Stomach (tissue), 9 donors: Measurements from ENCODE around the gene TRIM9. TPM values are rescaled to one million over a fixed set of nuclear protein-coding genes. Genes with fewer than 3 reads are reported as not detected.

Source experiments
- DNase-seq, 2 donors: peaks; one replicate each; pipeline versions ENCODE4 v3.0.0 to v3.0.0-alpha.2; 2013 to 2019
- H3K27ac ChIP-seq, 5 donors: fragments of 200-600 bp in 4 of 5; sonication (generic) in 4 of 5; one replicate each; pipeline ENCODE4 v1.5.1; 2013 to 2019; ENCODE audit warnings: mild to moderate bottlenecking in 1 of 5, moderate library complexity in 1 of 5
- H3K27me3 ChIP-seq, 3 donors: fragments of 200-600 bp; sonication (generic); one replicate each; pipeline ENCODE4 v1.5.1; 2017 to 2019; ENCODE audit warnings: mixed run types in 1 of 3
- H3K36me3 ChIP-seq, 4 donors: fragments of 200-600 bp; sonication (generic); 1 replicate in 3 of 4; 2 replicates in 1 of 4; pipeline ENCODE4 v1.5.1; 2016 to 2019
- H3K4me1 ChIP-seq, 4 donors: fragments of 200-600 bp; sonication (generic); one replicate each; pipeline ENCODE4 v1.5.1; 2016 to 2019
- H3K4me3 ChIP-seq, 4 donors: fragments of 200-600 bp; sonication (generic) in 3 of 4; one replicate each; pipeline ENCODE4 v1.5.1; 2016 to 2019; ENCODE audit warnings: mild to moderate bottlenecking in 1 of 4
- H3K9me3 ChIP-seq, 4 donors: fragments of 200-600 bp; sonication (generic); one replicate each; pipeline ENCODE4 v1.5.1; 2016 to 2019
- EP300 ChIP-seq: sonication (generic); formaldehyde crosslinking; IDR thresholded peaks from one replicate; pipeline ENCODE4 v1.6.1; 2017; ENCODE audit warnings: antibody characterized with exemption
- POLR2A ChIP-seq, 4 donors: fragments of 450-650 bp; IDR thresholded peaks; one replicate each; pipeline ENCODE4 v1.6.1; 2016; ENCODE audit warnings: antibody characterized with exemption in 4 of 4, control low read depth in 2 of 4, mild to moderate bottlenecking in 1 of 4, moderate library complexity in 1 of 4
- POLR2AphosphoS5 ChIP-seq, 3 donors: sonication (generic); formaldehyde crosslinking; IDR thresholded peaks; one replicate each; pipeline ENCODE4 v1.6.1; 2016; ENCODE audit warnings: antibody characterized with exemption in 3 of 3
- WGBS, 5 donors: extraction: QIAGEN DNeasy Blood & Tissue Kit in 3 of 5; methylation state at CpG; one replicate each; pipeline versions ENCODE4 v1.1.5 to v1.1.7; 2013 to 2018; 5-methylcytosine and 5-hydroxymethylcytosine counted together
- intact Hi-C: fragments of 100-400 bp; cut with DNase I; formaldehyde crosslinking; loops from one replicate; pipeline ENCODE4 v1.15.1; 2023; ENCODE audit warnings: low total_unique reads
- polyA plus RNA-seq, 3 donors: library from polyadenylated mRNA; stranded (reverse); fragments of 200-250 nt; gene quantifications; one replicate each; pipeline ENCODE4 v1.2.3, GENCODE V29; 2013
- total RNA-seq, 5 donors: library from RNA; depleted of rRNA; stranded (reverse); fragments of >200 nt; gene quantifications; one replicate each; pipeline versions ENCODE4 v1.1.0 to v1.2.3, GENCODE V29; 2014 to 2016
- TF ChIP-seq, protein P1 (sequence below), 7 experiments: fragments of 450-650 bp in 4 of 7; fragments of 200-600 bp in 3 of 7; sonication (generic) in 3 of 7; IDR thresholded peaks; one replicate each; pipeline ENCODE4 v1.5.1; 2016 to 2019; ENCODE audit warnings: antibody characterized with exemption in 7 of 7, control low read depth in 2 of 7, mild to moderate bottlenecking in 1 of 7
- donor health status: healthy with polysubstance abuse.
- donor health status: Bipolar disorder and iron deficiency.
- donor health status: healthy.

The TRIM9 gene
- total and polyA plus RNA-seq, 8 donors = 0.45 to 15.1 (median 1.2) TPM

DNA sequence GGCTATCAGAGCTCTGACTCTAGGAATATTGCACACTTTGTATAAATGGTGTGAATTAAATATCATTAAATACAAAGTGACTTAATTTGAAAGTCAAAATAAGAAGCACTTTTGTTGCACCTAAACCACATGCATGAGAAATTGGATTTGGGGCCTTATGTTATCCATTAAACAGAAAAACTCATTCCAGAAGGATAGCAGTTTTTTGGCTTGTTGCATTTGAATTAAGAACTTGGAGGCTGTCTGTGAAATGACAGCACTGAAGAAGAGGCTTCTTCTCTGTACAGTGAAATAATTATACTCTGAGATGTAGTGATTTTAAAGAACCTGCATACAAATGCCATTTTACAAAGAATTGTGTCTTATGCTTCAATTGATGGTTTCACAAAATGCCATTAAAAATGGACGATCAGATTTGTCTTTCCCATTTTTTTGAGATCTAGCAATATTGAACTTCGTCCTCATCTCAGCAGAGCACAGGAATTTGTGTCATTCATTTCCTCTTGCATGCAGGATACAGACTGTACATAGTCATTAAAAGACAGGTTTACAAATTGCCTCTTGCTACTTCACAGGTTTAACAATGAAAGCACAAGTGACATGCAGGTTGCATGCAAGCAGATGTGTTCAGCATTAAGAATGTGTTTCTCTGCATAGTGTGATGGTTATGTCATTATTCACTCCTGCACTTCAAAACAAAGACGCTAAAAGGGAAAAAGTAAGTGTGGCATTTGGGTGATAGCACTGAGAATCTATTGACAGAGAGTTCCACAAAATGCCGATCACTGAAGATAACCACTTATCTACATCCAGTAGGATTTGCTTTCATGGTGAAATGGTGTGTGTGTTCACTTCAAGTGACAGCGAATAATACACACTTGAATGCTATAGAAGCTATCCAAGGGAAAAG is 114.7 kb downstream of the TRIM9 start:
- Histone ChIP-seq H3K4me1 (no peaks in the 10 kb centered on the region), H3K27me3 (no peaks in the 10 kb centered on the region), H3K27ac (no peak overlapping the region), H3K36me3 (no peaks in the 10 kb centered on the region), H3K4me3 (no peak overlapping the region), H3K9me3 (no peaks in the 10 kb centered on the region)
- DNase-seq = no peak
- intact Hi-C loops = no loop called here
- TF ChIP-seq POLR2A (IDR thresholded peaks at IDR 0.05) (no peak), EP300 (no peak), POLR2AphosphoS5 (IDR thresholded peaks at IDR 0.05) (no peak)
- TF ChIP-seq, protein P1, sequence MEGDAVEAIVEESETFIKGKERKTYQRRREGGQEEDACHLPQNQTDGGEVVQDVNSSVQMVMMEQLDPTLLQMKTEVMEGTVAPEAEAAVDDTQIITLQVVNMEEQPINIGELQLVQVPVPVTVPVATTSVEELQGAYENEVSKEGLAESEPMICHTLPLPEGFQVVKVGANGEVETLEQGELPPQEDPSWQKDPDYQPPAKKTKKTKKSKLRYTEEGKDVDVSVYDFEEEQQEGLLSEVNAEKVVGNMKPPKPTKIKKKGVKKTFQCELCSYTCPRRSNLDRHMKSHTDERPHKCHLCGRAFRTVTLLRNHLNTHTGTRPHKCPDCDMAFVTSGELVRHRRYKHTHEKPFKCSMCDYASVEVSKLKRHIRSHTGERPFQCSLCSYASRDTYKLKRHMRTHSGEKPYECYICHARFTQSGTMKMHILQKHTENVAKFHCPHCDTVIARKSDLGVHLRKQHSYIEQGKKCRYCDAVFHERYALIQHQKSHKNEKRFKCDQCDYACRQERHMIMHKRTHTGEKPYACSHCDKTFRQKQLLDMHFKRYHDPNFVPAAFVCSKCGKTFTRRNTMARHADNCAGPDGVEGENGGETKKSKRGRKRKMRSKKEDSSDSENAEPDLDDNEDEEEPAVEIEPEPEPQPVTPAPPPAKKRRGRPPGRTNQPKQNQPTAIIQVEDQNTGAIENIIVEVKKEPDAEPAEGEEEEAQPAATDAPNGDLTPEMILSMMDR (IDR thresholded peaks at IDR 0.05) = no peak
- 58 to 68% (median 64%) methylated on average over 5 of the region's 5 CpGs for WGBS, 5 donors

DNA sequence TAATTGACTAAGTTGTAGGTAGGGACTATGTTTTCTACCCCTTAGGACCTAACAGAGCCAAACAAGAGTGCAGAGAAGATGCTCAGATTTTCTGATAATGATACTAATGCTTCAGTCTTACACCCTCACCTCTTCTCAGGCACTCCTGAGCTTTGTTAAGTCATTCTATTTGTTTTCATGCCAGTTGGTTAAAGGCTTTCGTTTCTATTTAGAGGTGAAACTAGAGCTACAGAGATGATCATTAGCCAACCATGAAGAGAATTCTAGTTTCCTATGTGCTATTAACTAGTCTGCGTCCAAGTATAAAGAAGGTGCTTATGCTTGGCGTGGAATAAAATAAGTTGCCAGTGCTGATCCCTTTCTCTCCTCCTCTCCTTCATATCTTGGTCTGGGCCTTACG is 116.0 kb downstream of the TRIM9 start:
- H3K4me1 ChIP-seq = no peaks in the 10 kb centered on the region
- TF ChIP-seq POLR2AphosphoS5 (IDR thresholded peaks at IDR 0.05) (no peak), POLR2A (IDR thresholded peaks at IDR 0.05) (no peak), EP300 (no peak)
- TF ChIP-seq, protein P1 (IDR thresholded peaks at IDR 0.05) = no peak
- H3K4me3 ChIP-seq = no peak overlapping the region
- H3K27me3 ChIP-seq = no peaks in the 10 kb centered on the region
- 87 to 91% (median 87%) methylated on average over 4 of the region's 4 CpGs for WGBS, 5 donors
- no peak overlapping the region for H3K27ac ChIP-seq
- no peak for DNase-seq
- no peaks in the 10 kb centered on the region for H3K9me3 ChIP-seq
- intact Hi-C loops = no loop called here
- no peaks in the 10 kb centered on the region for H3K36me3 ChIP-seq

DNA sequence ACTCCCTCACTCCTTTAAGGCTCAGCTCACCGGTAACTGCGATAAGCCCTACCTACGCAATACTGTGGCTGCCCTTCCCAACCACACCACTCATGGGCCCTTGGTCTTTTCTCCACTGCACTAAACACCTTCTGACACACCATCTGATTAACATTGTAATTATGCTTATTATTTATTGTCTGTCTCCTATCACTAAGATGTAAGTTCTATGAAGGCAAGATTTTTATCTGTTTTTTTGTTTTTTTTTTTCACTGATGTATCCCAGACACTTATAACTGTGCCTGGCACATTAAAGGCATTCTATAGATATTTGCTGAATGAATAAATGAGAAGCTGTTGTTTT is 116.4 kb downstream of the TRIM9 start:
- Histone ChIP-seq H3K27ac (no peak overlapping the region), H3K27me3 (no peaks in the 10 kb centered on the region), H3K36me3 (no peaks in the 10 kb centered on the region), H3K9me3 (no peaks in the 10 kb centered on the region), H3K4me3 (no peak overlapping the region), H3K4me1 (no peaks in the 10 kb centered on the region)
- TF ChIP-seq POLR2A (IDR thresholded peaks at IDR 0.05) = no peak
- TF ChIP-seq POLR2AphosphoS5 (IDR thresholded peaks at IDR 0.05) = no peak
- TF ChIP-seq EP300 = no peak
- TF ChIP-seq, protein P1 (IDR thresholded peaks at IDR 0.05) = no peak
- DNase-seq = no peak
- intact Hi-C loops = no loop called here
- WGBS, 5 donors = 73 to 95% (median 88%) methylated on average over 3 of the region's 3 CpGs

DNA sequence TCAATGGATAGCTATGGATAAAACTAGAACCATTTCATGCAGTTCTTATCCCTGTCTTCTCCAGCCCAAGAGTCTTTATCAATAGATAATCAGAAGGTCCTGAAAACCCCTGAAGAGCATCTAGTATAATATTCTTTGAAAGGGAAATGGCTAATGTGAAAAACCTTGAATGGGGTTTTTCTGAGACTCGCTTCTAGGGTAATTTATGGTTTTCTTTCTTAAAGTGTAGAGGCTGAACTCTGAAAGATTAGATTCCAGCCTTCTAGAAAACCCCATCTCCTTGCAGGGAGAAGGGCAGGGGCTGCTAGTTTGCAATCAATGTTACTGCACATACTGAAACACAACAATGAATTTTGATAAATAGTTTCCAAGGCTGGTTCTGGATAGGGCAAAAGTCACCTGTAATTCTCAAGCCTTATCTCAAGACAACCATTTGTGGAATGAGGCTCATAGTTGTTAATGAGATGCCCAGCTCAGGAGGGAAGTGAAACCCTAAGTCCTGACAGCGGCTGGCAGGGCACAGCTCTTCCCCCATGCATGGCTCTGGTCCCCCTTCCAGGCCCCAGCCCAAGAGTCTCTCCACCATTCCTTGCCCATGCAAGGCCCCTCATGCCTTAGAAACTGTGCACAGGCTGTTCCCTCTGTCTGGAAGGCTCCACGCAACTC is 116.9 kb downstream of the TRIM9 start:
- Histone ChIP-seq H3K9me3 (no peaks in the 10 kb centered on the region), H3K4me1 (no peaks in the 10 kb centered on the region), H3K4me3 (no peak overlapping the region), H3K27ac (no peak overlapping the region), H3K36me3 (no peaks in the 10 kb centered on the region), H3K27me3 (no peaks in the 10 kb centered on the region)
- no peak for TF ChIP-seq POLR2A (IDR thresholded peaks at IDR 0.05)
- TF ChIP-seq, protein P1 (IDR thresholded peaks at IDR 0.05) = no peak
- TF ChIP-seq EP300 = no peak
- TF ChIP-seq POLR2AphosphoS5 (IDR thresholded peaks at IDR 0.05) = no peak
- DNase-seq = no peak
- 73 to 90% (median 78%) methylated on average over 3 of the region's 3 CpGs for WGBS, 5 donors
- intact Hi-C loops = no loop called here
